H9 (cell line): Measurements from ENCODE around the gene GABRB3. TPM values are rescaled to one million over a fixed set of nuclear protein-coding genes. Genes with fewer than 3 reads are reported as not detected.
A peak's percentile ranks its signal among the peaks of the same experiment; 100 is the strongest.

Source experiments
- DNase-seq: peaks from one replicate; pipeline ENCODE4 v3.0.0-alpha.2; 2017
- H2AFZ ChIP-seq: one replicate; pipeline ENCODE4 v1.6.1; 2013; ENCODE audit warnings: mild to moderate bottlenecking, low read length, control low read depth, moderate library complexity
- H2AK5ac ChIP-seq: 2 replicates; pipeline ENCODE4 v1.6.1; 2013; ENCODE audit warnings: low read length, control low read depth, mixed read lengths; ENCODE audit not compliant: insufficient read length
- H2BK120ac ChIP-seq: one replicate; pipeline ENCODE4 v1.6.1; 2013; ENCODE audit warnings: low read depth, mild to moderate bottlenecking, low read length, control low read depth, inconsistent platforms; ENCODE audit not compliant: poor library complexity, severe bottlenecking
- H2BK12ac ChIP-seq: 2 replicates; pipeline ENCODE4 v1.6.1; 2013; ENCODE audit warnings: low read length, control low read depth, mixed read lengths, low read depth; ENCODE audit not compliant: insufficient read length
- H2BK15ac ChIP-seq: 2 replicates; pipeline ENCODE4 v1.6.1; 2013; ENCODE audit warnings: low read depth, low read length, control low read depth
- H2BK20ac ChIP-seq: one replicate; pipeline ENCODE4 v1.6.1; 2013; ENCODE audit warnings: low read depth, mild to moderate bottlenecking, low read length, control low read depth, inconsistent platforms; ENCODE audit not compliant: poor library complexity, severe bottlenecking
- H2BK5ac ChIP-seq: 2 replicates; pipeline ENCODE4 v1.6.1; 2013; ENCODE audit warnings: low read length, control low read depth, mixed read lengths; ENCODE audit not compliant: insufficient read length
- H3K14ac ChIP-seq: 2 replicates; pipeline ENCODE4 v1.6.1; 2013; ENCODE audit warnings: low read length, control low read depth; ENCODE audit not compliant: insufficient read depth
- H3K18ac ChIP-seq: 2 replicates; pipeline ENCODE4 v1.6.1; 2013; ENCODE audit warnings: low read depth, mild to moderate bottlenecking, mixed read lengths, low read length, control low read depth; ENCODE audit not compliant: insufficient read length
- H3K23ac ChIP-seq: 2 replicates; pipeline ENCODE4 v1.6.1; 2013; ENCODE audit warnings: low read length, control low read depth, mixed read lengths, low read depth; ENCODE audit not compliant: insufficient read length
- H3K23me2 ChIP-seq: 2 replicates; pipeline ENCODE4 v1.6.1; 2013; ENCODE audit warnings: low read depth, mild to moderate bottlenecking, mixed read lengths, low read length, control low read depth; ENCODE audit not compliant: insufficient read length, poor library complexity, severe bottlenecking
- H3K27ac ChIP-seq: 2 replicates; pipeline ENCODE4 v1.5.1; 2013; ENCODE audit warnings: low read length, control low read depth, mixed read lengths, low read depth; ENCODE audit not compliant: insufficient read length
- H3K27me3 ChIP-seq: 2 replicates; pipeline ENCODE4 v1.6.1; 2013; ENCODE audit warnings: low read length, control low read depth, inconsistent platforms; ENCODE audit not compliant: insufficient read depth
- H3K4ac ChIP-seq: 2 replicates; pipeline ENCODE4 v1.6.1; 2013; ENCODE audit warnings: low read depth, mild to moderate bottlenecking, control low read depth, inconsistent platforms, low read length, moderate library complexity
- H3K4me1 ChIP-seq: 2 replicates; pipeline ENCODE4 v1.6.1; 2013; ENCODE audit warnings: low read length, control low read depth, inconsistent platforms; ENCODE audit not compliant: insufficient read depth
- H3K4me2 ChIP-seq: 2 replicates; pipeline ENCODE4 v1.6.1; 2013; ENCODE audit warnings: low read length, control low read depth, mixed read lengths; ENCODE audit not compliant: insufficient read length, insufficient read depth
- H3K56ac ChIP-seq: 2 replicates; pipeline ENCODE4 v1.6.1; 2013; ENCODE audit warnings: low read depth, mild to moderate bottlenecking, mixed read lengths, low read length, control low read depth; ENCODE audit not compliant: insufficient read length
- H3K79me1 ChIP-seq: 2 replicates; pipeline ENCODE4 v1.6.1; 2013; ENCODE audit warnings: low read depth, mild to moderate bottlenecking, moderate library complexity, low read length, control low read depth, inconsistent platforms; ENCODE audit not compliant: insufficient read depth, poor library complexity, severe bottlenecking
- H3K79me2 ChIP-seq: 2 replicates; pipeline ENCODE4 v1.6.1; 2013; ENCODE audit warnings: low read length, control low read depth, inconsistent platforms; ENCODE audit not compliant: insufficient read depth
- H3K9ac ChIP-seq: 2 replicates; pipeline ENCODE4 v1.6.1; 2013; ENCODE audit warnings: low read length, control low read depth, mixed read lengths; ENCODE audit not compliant: insufficient read length; ENCODE audit errors: extremely low read depth
- H3K9me3 ChIP-seq: one replicate; pipeline ENCODE4 v1.6.1; 2013; ENCODE audit warnings: low read depth, low read length, inconsistent platforms; ENCODE audit not compliant: control insufficient read depth
- H3T11ph ChIP-seq: one replicate; pipeline ENCODE4 v1.6.1; 2013; ENCODE audit warnings: mild to moderate bottlenecking, low read length, control low read depth, inconsistent platforms
- H4K20me1 ChIP-seq: one replicate; pipeline ENCODE4 v1.6.1; 2013; ENCODE audit not compliant: control insufficient read depth, insufficient read length, insufficient read depth
- H4K5ac ChIP-seq: 2 replicates; pipeline ENCODE4 v1.6.1; 2013; ENCODE audit warnings: low read depth, mild to moderate bottlenecking, mixed read lengths, low read length, control low read depth; ENCODE audit not compliant: insufficient read length
- H4K8ac ChIP-seq: replicated peaks from 2 replicates; pipeline ENCODE4 v1.6.1; 2013; ENCODE audit warnings: low read length, control low read depth, mixed read lengths, low read depth; ENCODE audit not compliant: insufficient read length
- H4K91ac ChIP-seq: 2 replicates; pipeline ENCODE4 v1.6.1; 2013; ENCODE audit warnings: low read depth, mild to moderate bottlenecking, moderate library complexity, mixed read lengths, low read length, control low read depth; ENCODE audit not compliant: insufficient read length
- H3K27ac Mint-ChIP-seq, 3 experiments: 2 replicates in 2 of 3; 3 replicates in 1 of 3; pipeline ENCODE4 v1.8.0; 2020 to 2021; ENCODE audit warnings: mixed read lengths in 3 of 3, mild to moderate bottlenecking in 1 of 3, moderate library complexity in 1 of 3
- H3K27me3 Mint-ChIP-seq: 2 replicates; pipeline ENCODE4 v1.8.0; 2021; ENCODE audit warnings: low read depth, mild to moderate bottlenecking, moderate library complexity, mixed read lengths
- H3K36me3 Mint-ChIP-seq, 3 experiments: 2 replicates in 2 of 3; 3 replicates in 1 of 3; pipeline ENCODE4 v1.8.0; 2020 to 2021; ENCODE audit warnings: low read depth in 3 of 3, mixed read lengths in 3 of 3; ENCODE audit not compliant: insufficient read depth in 1 of 3
- H3K4me1 Mint-ChIP-seq, 2 experiments: 2 replicates each; pipeline ENCODE4 v1.8.0; 2020; ENCODE audit warnings: mixed read lengths in 2 of 2
- H3K4me3 Mint-ChIP-seq, 2 experiments: 2 replicates in 1 of 2; 3 replicates in 1 of 2; pipeline ENCODE4 v1.8.0; 2020 to 2021; ENCODE audit warnings: mild to moderate bottlenecking in 2 of 2, mixed read lengths in 2 of 2, moderate library complexity in 1 of 2
- H3K9me3 Mint-ChIP-seq, 2 experiments: 2 replicates in 1 of 2; 3 replicates in 1 of 2; pipeline ENCODE4 v1.8.0; 2020; ENCODE audit warnings: mild to moderate bottlenecking in 2 of 2, mixed read lengths in 2 of 2, moderate library complexity in 1 of 2
- WGBS: extraction: QIAGEN DNeasy Blood & Tissue Kit; methylation state at CpG from one replicate; pipeline ENCODE4 v1.1.7; 2013; ENCODE audit warnings: missing lambda C conversion rate, low lambda C conversion rate, mixed read lengths; ENCODE audit not compliant: insufficient read length; ENCODE audit errors: extremely low coverage; 5-methylcytosine and 5-hydroxymethylcytosine counted together
- total RNA-seq: library from RNA; stranded (reverse); gene quantifications from 2 replicates; pipeline ENCODE4 v1.2.1, GENCODE V29; 2021
- TF ChIP-seq, protein P1 (sequence below): fragments of 200-600 bp; sonication (generic); conservative IDR thresholded peaks from 3 replicates; pipeline ENCODE4 v1.8.0; 2021; ENCODE audit warnings: antibody characterized with exemption, mild to moderate bottlenecking

Gene GABRB3
- total RNA-seq, 1 experiment from 2014 or later, result 98.2 TPM

DNA sequence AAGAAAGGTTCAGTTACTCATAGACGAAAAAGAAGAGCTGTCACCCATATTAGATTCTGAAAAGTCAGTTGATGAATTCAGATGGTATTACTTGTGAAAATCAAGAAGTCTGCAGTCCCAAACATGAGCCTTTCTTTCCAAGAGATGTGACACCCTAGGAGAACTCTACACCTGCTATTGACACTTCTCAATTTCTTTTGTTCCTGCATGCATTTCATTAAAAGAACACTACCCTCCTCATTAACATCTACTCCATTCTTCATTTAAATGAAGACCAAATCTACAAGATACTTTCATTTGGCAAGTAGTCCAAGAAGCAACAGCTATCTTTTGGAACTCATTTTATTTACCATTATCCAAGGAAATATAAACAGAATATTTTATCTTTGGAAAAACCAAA is 6.6 kb downstream of the GABRB3 start:
- peak overlapping the region; percentile 58 for H3K4me2 ChIP-seq
- no peak overlapping the region for H2BK15ac ChIP-seq
- H3K79me2 ChIP-seq, result peaks cover 19% of the 10 kb centered on the region; the same call in 1 of the 2 replicates
- WGBS, result no CpG with 5 or more reads among the region's 1 CpG
- Mint-ChIP-seq H3K4me1 (peaks cover 72 to 84% of the 10 kb centered on the region in 2 experiments), H3K9me3 (no peaks in the 10 kb centered on the region), H3K27ac (peak overlapping the region; percentile 95 to 98 (median 97); a peak in 6 of 7 replicates), H3K36me3 (peaks cover 4 to 25% (median 11%) of the 10 kb centered on the region in 3 experiments; a peak in 6 of 7 replicates), H3K27me3 (peaks cover 2% of the 10 kb centered on the region; the same call in 1 of the 2 replicates), H3K4me3 (peak overlapping the region; percentile 47 to 74)
- no peak overlapping the region for H3K14ac ChIP-seq
- H4K91ac ChIP-seq, result no peak overlapping the region
- no peak overlapping the region for H2AK5ac ChIP-seq
- no peak overlapping the region for H3T11ph ChIP-seq
- H3K56ac ChIP-seq, result no peak overlapping the region
- H3K23me2 ChIP-seq, result no peaks in the 10 kb centered on the region
- peaks cover 23% of the 10 kb centered on the region for H3K4me1 ChIP-seq
- no peak overlapping the region for H3K18ac ChIP-seq
- no peak overlapping the region for H2BK120ac ChIP-seq
- no peak overlapping the region for H2BK12ac ChIP-seq
- no peak overlapping the region for H4K5ac ChIP-seq
- H3K9me3 ChIP-seq, result no peaks in the 10 kb centered on the region
- peak overlapping the region; percentile 97 for H3K27ac ChIP-seq
- H3K9ac ChIP-seq, result no peak overlapping the region
- no peak overlapping the region for H3K23ac ChIP-seq
- no peak overlapping the region for H4K8ac ChIP-seq
- TF ChIP-seq, protein P1, sequence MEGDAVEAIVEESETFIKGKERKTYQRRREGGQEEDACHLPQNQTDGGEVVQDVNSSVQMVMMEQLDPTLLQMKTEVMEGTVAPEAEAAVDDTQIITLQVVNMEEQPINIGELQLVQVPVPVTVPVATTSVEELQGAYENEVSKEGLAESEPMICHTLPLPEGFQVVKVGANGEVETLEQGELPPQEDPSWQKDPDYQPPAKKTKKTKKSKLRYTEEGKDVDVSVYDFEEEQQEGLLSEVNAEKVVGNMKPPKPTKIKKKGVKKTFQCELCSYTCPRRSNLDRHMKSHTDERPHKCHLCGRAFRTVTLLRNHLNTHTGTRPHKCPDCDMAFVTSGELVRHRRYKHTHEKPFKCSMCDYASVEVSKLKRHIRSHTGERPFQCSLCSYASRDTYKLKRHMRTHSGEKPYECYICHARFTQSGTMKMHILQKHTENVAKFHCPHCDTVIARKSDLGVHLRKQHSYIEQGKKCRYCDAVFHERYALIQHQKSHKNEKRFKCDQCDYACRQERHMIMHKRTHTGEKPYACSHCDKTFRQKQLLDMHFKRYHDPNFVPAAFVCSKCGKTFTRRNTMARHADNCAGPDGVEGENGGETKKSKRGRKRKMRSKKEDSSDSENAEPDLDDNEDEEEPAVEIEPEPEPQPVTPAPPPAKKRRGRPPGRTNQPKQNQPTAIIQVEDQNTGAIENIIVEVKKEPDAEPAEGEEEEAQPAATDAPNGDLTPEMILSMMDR, result no peak
- H2BK20ac ChIP-seq, result no peak overlapping the region
- DNase-seq, result no peak
- no peaks in the 10 kb centered on the region for H3K79me1 ChIP-seq
- H4K20me1 ChIP-seq, result no peaks in the 10 kb centered on the region
- no peak overlapping the region for H2BK5ac ChIP-seq
- no peak overlapping the region for H3K4ac ChIP-seq
- H3K27me3 ChIP-seq, result no peaks in the 10 kb centered on the region
- H2AFZ ChIP-seq, result no peak overlapping the region
